ENCODE measurements around the gene EVA1B.

Gene EVA1B

GRCh38 chr1:36274201-36274600 is 49.2 kb downstream of the EVA1B start:
- DNase-seq, result no peak

GRCh38 chr1:36273024-36273423 is 50.4 kb downstream of the EVA1B start:
- no peak for DNase-seq
